Activated T-cell treated with anti-CD3 and anti-CD28 coated beads for 48 hours (primary cell): Measurements from ENCODE around the gene PPP1R1B.

Source experiments
- DNase-seq: peaks from one replicate; pipeline ENCODE4 v3.0.0-alpha.2; 2020; ENCODE audit warnings: low read depth

The PPP1R1B gene

DNA sequence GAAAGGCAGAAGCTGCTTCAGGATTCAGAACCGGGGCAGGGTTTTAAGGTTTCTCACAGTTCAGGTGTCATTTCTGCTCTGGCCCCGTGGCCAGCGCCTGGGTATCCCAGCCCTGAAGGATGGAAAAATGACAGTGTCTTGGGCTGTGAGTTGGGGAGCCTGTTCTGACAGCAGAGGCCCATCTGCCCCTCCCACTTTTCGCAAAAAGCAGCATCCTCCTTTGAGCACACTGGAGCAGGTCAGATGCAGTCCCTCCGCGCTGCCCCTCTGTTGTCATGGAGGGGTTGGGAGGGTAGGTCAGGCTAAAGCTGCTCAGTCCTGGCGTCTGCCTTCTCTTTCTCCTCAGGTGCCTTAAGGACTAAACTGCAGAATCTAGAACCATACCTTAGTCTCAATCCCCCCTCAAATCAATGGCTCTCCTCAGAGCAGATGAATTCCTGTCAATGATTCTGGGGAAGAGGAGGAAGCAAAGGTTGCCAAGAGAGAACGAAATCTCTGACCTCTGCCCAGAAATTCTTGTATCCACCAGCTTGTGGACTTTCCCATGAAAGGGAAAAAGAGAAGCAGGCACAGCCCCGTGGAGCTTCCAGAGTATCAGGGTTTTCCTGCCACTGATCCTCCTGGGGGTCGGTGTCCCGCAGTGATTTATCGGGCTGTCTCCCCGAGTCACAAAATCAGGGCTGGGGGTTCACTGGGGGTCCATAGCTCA is 26.3 kb upstream of the PPP1R1B start:
- DNase-seq, result no peak

DNA sequence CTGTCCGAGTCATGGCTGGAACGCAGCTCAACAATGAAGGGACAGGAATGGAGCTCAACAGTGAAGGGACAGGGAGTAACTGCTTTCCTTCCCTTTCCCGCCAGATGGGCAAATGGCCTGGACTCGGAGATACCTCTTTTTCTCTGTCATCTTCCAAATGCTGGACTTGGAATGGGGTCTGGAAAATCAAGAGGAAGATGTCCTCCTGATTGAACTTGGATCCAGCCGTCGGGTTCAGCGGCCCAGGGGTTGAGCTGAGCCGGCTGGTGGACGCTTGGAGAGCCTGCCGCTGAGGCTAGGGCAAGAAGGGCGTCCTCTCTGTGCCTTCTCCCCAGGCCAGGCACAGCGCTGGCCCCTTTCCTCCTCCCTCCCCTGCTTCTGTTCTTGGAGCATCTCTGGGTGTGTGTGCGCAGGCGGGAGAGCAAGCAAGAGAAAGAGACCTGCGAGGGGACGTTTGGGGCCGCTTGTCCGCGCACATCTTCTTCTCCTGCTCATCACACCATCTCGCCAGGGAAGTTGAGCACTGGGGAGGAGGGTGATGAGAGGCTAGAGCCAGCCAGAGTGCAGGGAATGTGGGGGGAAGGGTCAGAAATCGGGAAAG is 25.7 kb upstream of the PPP1R1B start:
- DNase-seq, result no peak

GRCh38 chr17:39601758-39602532 is 24.8 kb upstream of the PPP1R1B start:
- no peak for DNase-seq

GRCh38 chr17:39602533-39603303 is 24.0 kb upstream of the PPP1R1B start:
- no peak for DNase-seq

DNA sequence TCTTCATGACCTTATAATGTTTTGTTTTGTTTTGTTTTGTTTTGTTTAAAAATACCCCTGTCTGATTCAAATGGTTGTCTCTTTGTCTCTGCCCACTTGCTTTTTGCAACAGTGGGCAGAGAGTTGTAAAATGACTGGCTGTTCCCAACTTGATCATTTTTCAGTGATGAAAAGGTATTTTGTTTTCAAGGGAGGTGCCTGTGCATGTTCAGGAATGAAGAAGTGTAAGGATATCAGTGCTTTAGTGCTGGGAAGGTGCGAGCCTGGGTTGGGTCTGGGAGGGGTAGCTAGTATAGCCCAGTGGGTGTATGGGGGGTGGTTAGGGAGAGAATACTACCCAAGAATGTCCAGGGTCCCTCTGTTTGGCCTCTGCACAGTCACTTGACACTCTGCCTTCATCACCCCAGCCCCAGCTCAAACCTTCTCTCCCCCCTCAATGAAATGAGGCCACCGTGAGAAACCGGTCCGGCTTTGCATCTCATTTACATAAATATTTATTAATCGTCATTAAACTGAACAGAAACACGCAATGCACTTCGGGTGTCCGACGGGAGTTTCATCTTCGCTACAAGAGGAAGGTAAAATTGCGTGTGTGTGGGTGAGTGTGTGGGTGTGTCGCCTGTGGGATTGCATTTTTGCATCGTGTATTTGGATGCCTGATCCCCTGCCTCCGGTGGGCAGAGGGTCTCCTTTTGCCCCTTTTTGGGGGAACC is 23.3 kb upstream of the PPP1R1B start:
- no peak for DNase-seq

DNA sequence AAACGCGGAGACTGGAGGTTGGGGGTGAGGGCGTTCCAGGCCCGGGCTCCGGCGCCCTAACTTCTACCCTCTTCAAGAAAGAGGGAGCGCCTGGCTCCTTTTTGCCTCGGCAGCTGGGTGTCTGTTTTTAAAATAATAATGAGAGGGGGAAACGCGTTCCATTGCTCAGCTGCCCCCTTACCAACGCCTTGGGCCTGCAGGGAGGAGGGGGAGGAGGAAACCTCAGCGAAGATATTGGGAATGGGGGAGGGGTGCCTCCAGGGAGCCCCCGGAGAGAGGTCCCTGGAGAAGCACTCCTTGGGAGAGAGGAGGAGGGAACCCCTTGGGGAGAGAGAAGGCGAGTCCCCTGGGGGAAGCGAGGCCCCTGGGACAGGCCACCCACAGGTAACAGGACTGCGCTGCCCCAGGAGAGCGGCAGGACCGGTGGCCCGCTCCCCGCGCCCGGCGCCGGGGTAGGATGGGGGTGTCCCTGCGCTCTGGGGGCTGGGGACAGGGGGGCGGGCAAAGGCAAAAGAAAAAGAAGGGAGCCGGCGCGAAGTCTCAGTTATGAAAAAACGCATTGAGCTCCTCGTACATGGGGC is 21.8 kb upstream of the PPP1R1B start:
- DNase-seq, result no peak

DNA sequence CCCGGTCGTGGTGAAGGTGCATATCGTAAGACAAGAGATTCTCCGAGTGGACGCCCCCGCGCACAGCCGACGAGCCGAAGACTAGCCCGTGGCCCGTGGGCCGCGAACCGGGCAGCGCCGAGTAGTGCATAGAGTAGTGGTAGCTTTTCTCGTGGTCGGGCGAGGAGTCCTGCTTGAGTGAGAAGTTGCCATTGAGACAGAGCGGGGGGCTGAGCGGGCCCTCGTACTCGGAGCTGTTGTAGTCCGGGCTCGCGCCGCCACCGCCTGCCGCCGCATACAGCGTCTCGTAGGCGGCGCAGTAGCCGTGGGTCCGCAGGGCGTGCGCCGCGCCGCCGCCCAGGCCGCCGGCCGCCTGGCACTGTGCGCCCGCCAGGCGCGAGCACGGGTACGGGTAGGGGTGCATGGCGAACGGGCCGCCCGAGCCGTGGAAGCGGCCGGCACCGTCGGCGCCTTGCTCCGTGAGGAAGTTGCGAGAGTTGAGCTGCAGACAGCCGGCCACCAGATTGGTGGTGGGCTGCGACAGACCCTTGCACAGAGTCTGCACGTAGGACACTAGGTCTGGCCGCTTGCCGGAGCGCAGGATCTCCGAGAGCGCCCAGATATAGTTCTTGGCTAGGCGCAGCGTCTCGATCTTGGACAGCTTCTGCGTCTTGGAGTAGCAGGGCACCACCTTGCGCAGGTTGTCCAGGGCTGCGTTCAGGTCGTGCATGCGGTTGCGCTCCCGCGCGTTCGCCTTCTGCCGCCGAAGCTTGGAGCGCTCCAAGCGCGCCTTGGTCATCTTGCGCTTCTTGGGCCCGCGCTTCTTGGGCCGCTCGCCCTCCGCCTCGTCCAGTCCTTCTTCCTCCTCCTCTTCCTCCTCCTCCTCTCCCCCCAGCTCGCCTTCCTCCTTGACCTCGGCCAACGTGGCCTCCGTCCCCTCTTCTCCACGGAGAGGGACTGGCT is 21.0 kb upstream of the PPP1R1B start:
- DNase-seq, result no peak

- DNase-seq, result no peak
These were observed 20.2 kb upstream of the PPP1R1B start for GRCh38 chr17:39606434-39607056.

DNA sequence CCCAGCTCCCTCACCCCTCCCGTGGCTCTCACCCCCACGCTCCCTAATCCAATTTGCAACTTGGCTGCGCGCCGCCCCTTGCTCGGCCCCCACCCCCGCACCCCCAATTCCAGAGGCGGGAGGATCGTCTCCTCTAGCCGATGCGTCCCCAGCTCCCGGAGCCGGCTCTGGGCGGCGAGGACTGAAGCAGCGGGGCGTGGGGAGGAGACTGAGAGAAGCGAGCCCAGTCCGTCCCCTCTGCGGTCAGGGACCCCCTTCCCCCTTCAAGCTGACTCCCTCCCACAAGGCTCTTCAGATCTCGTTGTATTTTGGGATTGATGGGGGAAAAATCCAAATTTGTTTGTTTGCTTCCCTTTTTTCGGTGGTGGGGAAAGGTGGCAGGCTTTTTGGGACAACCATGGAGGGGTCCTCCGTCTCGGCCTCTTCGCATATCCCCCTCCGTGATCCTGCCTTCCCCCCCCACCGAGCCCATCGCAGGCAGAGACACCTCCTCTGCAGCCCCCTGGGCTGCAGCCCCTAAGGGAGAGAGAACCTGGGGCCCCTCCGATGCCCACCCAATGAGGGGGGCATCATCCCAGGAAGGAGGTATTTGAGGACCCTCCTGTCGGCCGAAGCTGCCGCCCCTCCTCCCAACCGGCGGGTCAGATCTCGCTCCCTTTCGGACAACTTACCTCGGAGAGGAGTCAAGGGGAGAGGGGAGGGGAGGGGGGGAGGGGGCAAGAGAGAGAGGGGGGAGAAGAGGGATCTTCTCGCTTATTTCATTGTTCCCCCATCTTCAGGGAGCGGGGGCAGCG is 19.5 kb upstream of the PPP1R1B start:
- DNase-seq, result no peak

DNA sequence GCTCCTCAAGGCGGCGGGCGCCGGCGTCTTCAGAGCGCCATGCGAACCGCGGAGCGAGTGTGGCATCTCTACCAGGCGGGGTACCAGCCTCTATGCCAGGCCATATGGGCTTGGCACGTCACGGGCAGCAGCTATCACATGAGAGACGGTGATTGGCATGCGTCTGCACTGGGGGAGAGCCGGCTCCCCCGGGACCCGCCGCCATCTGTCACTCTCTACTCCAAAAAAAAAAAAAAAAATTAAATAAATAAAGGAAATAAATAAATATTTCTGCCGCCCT is 19.0 kb upstream of the PPP1R1B start, which contains the start of gene NEUROD2:
Gene NEUROD2 (minus strand): TSS at position 70 of the 280 bp plus-strand sequence. CDS start 1,321 bp downstream, outside the sequence.
- no peak for DNase-seq

DNA sequence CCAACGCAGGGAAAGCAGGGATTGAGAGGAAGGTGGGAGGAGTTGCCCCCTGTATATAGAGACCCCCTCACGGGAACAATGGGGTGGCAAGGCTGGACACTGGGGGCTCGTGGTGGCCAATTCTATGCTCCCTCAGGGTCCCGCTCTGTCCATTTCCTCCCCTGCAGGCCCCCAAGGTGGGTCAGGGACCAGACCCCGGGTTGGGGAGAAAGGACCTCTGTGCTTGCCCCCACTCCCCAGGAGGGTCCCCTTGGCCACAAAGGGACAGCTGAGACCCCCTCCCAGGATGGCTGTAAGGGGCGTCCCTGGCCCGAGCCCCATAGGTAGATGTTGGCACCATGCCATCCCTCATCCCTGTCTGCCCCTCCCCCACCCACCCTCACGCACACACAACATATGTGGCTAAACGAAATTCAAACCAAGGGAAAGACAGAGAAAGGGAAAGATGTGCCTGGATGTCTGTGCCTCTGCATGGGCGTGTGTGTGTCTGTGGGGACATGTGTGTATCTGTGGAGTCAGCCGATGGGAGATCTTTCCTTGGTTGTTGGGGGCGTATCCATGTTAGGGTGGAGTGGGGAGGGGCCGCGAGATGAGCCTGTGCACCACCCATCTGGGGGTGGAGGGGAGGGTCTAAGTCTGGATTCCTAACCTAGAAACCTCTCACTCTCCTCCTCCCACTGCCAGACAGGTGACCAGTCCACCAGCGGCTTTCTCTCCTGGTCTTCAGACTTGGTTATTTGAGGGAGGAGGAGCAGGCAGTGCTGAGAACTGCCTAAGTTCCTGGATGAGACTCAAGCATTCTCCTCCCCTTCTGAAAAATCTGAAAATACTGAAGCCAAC is 18.4 kb upstream of the PPP1R1B start:
- DNase-seq, result no peak

DNA sequence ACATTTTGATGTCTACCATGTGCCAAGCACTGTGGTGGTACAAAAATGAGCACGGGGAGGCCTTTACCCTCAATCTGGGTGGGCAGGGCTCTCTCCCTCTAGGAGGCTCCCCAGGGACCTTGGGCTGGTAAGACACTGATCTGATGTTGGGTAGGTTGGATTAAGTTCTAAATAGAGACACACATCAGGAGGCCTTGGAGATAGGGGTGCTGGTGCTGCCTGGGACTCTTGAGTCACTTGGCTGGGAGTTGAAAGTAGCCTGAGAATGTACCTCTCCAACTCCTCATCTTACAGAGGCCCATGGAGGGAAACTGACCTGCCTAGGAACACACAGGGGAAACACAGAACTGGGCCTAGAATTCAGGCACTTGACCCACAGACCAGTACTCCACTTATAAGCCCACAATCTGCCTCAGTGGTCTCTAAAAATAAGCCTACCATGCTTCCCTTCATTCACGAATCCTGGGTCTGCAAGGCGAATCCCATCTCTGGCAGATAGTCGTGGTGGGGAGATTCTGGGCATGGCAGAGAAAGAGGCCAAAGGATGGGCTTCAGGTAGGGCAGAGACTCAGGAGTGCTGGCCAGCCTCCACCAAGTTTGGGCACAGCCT is 17.2 kb upstream of the PPP1R1B start:
- DNase-seq, result no peak

GRCh38 chr17:39611401-39612112 is 15.2 kb upstream of the PPP1R1B start:
- DNase-seq, result no peak

DNA sequence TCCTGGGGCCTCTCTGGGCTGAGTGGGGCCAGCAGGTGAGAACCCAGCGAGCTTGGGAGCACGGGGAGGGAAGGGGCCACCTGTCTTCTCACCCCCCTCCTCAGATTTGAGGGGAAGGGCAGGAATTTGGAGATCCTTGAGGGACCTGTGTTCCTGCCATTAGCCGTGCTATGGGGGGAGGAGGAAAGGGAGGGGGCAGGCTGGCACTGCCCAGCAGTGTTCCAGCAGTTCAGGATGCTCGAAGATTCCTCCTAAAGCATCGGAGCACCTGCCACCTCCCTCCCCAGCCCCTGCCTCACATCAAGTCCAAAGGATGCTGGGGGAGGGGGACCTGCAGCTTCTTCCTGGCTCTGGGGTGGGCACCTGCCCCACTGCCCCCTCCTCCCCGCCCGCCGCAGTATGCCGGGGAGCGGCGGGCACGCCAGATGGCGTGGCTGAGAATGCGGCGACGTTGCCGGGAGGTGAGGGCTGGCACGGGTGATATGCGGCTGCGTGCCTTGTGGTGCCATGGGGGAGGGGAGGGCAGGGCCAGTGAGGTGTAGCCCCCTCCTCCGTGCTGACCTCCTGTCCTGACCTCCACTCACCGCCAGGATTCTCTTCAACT is 14.4 kb upstream of the PPP1R1B start:
- no peak for DNase-seq

- no peak for DNase-seq
These were observed 13.8 kb upstream of the PPP1R1B start for GRCh38 chr17:39612935-39613464.

- no peak for DNase-seq
These were observed 12.1 kb upstream of the PPP1R1B start for GRCh38 chr17:39614545-39615157.
